GM08714 (cell line): ENCODE data around the gene HBP1.
"Not testable (repeated sequence)": the region's sequence is repeated elsewhere in the genome, so short reads cannot be mapped to it uniquely, and the experiment has no call there.

Source experiments
- H3K4me3 ChIP-seq: fragments of 200-500 bp; sonication (Bioruptor generic); 2 replicates; pipeline ENCODE4 v1.5.1; 2014; ENCODE audit warnings: mild to moderate bottlenecking, low read length, inconsistent platforms
- ZNF274 ChIP-seq: IDR thresholded peaks from 2 replicates; pipeline ENCODE4 v1.6.1; 2012; ENCODE audit warnings: mild to moderate bottlenecking, low read depth, low read length

HBP1 gene

DNA sequence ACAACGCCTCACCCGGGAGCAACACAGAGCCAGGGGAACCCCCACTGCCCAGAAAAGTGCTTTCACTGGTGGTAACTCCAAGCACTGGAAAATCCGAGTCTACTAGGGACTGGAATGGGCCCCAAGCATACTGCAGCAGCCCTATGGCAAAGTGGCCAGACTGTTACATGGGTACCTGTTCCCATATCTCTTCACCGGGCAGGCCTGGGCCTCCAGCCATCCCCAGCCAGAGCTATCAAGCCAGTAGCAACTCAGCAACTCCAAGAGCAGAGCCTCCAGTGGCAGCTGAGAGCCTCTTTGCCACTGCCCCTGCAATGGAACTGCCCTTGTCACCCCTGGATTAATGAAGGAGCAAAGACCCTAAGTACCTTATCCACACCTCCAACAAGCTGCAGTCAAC lies 73.5 kb downstream of the HBP1 start:
- no peak overlapping the region for H3K4me3 ChIP-seq
- TF ChIP-seq ZNF274, result no peak

DNA sequence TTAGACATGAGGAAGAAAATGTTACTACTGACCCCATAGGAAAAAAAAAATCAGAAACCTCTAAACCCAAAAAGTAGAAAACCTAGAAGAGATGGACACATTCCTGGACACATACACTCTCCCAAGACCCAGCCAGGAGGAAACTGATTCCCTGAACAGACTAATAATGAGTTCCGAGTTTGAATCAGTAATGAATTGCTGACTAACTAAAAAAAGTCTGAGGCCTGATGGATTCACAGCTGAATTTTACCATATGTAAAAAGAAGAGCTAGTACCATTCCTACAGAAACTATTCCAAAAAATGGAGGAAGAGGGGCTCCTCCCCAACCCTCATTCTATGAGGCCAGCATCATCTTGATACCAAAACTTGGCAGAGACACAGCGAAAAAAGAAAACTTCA lies 75.8 kb downstream of the HBP1 start:
- TF ChIP-seq ZNF274, result no peak
- no peak overlapping the region for H3K4me3 ChIP-seq

DNA sequence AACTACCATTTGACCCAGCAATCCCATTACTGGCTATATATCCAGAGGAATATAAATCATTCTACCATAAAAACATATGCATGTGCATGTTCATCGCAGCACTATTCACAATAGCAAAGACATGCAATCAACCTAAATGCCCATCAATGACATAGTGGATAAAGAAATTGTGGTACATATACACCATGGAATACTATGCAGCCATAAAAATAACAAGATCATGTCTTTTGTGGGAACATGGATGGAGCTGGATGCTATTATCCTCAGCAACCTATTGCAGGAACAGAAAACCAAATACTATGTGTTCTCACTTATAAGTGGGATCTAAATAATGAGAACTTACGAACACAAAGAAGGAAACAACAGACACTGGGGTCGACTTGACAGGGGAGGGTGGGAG lies 78.0 kb downstream of the HBP1 start:
- not testable (repeated sequence) for H3K4me3 ChIP-seq

DNA sequence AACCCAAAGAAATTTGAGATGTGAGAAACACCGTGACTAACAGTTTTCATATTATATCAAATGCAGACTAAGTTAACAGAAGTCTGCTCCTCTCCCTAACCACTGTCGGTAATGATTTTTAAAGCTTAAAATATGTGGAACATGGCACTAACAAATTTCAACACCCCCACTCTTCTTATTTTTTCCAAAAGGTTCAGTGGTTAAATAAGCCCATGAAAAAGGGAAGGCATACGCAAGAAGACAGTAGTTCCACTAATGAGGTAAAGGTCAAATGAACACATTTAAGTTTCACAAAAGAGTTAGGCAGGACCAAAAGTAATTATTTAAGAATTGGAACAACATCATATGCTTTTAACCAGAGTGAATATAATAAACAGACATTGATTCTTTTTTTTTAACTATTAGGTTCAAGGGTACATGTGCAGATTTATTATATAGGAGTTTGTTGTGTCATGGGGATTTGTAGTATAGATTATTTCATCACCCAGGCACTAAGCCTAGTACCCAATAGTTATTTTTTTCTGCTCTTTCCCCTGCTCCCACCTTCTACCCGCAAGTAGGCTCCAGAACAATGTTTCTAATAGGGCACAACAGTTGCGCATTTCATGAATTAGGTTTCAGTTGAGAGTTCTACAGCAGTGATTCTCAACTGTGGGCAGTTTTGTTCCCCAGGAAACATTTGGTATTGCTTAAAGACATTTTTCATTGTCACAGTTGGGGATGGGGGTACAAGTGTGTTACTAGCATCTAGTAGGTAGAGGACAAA lies 79.9 kb downstream of the HBP1 start:
- H3K4me3 ChIP-seq, result no peak overlapping the region
- no peak for TF ChIP-seq ZNF274

DNA sequence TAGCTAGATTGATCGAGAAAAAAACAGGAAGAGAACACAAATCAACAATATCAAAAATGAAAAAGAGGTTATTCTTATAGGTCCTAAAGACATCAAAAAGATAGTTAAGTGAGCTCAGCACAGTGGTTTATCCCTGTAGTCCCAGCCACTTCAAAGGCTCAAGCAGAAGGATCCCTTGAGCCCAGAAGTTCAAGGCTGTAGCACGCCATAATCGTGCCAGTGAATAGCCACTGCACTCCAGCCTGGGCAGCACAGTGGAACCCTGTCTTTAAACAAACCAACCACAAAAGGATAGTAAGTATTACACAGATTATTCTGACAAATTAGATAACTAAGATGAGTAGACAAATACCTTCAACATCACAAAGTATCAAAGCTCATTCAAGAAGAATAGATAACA lies 83.2 kb downstream of the HBP1 start:
- TF ChIP-seq ZNF274, result no peak
- no peak overlapping the region for H3K4me3 ChIP-seq
